Sigmoid colon (tissue), 7 donors: ENCODE results near the gene RANGRF. TPM values are rescaled to one million over a fixed set of nuclear protein-coding genes. Genes with fewer than 3 reads are reported as not detected.

Experiments
- DNase-seq: peaks from one replicate; pipeline ENCODE4 v3.0.0-alpha.2; 2019
- H3K27ac ChIP-seq, 4 donors: fragments of 200-600 bp; sonication (generic); one replicate each; pipeline ENCODE4 v1.5.1; 2016 to 2019; ENCODE audit warnings: mild to moderate bottlenecking in 1 of 4
- H3K27me3 ChIP-seq, 3 donors: fragments of 200-600 bp; sonication (generic); one replicate each; pipeline ENCODE4 v1.5.1; 2019; ENCODE audit warnings: mild to moderate bottlenecking in 1 of 3
- H3K36me3 ChIP-seq, 4 donors: fragments of 200-600 bp; sonication (generic); one replicate each; pipeline ENCODE4 v1.5.1; 2016 to 2019
- H3K4me1 ChIP-seq, 4 donors: fragments of 200-600 bp; sonication (generic); one replicate each; pipeline ENCODE4 v1.5.1; 2017 to 2019
- H3K4me3 ChIP-seq, 4 donors: fragments of 200-600 bp; sonication (generic); one replicate each; pipeline ENCODE4 v1.5.1; 2017 to 2019; ENCODE audit warnings: mild to moderate bottlenecking in 2 of 4, moderate library complexity in 1 of 4
- H3K9me3 ChIP-seq, 4 donors: fragments of 200-600 bp in 3 of 4; sonication (generic) in 3 of 4; one replicate each; pipeline versions ENCODE4 v1.5.1 to v1.6.1; 2013 to 2019
- CTCF ChIP-seq, 4 experiments: fragments of 450-650 bp in 3 of 4; fragments of 200-600 bp in 1 of 4; IDR thresholded peaks; one replicate each; pipeline ENCODE4 v1.5.1; 2016 to 2019; ENCODE audit warnings: antibody characterized with exemption in 4 of 4, mild to moderate bottlenecking in 3 of 4, moderate library complexity in 2 of 4
- EP300 ChIP-seq, 4 donors: sonication (generic); formaldehyde crosslinking; IDR thresholded peaks; one replicate each; pipeline ENCODE4 v1.6.1; 2017; ENCODE audit warnings: antibody characterized with exemption in 4 of 4
- POLR2A ChIP-seq, 2 donors: fragments of 450-650 bp; IDR thresholded peaks; one replicate each; pipeline ENCODE4 v1.6.1; 2016; ENCODE audit warnings: antibody characterized with exemption in 2 of 2, mild to moderate bottlenecking in 2 of 2, moderate library complexity in 2 of 2
- POLR2AphosphoS5 ChIP-seq, 4 donors: sonication (generic); formaldehyde crosslinking; IDR thresholded peaks; one replicate each; pipeline ENCODE4 v1.6.1; 2017; ENCODE audit warnings: antibody characterized with exemption in 4 of 4
- WGBS, 2 donors: extraction: QIAGEN DNeasy Blood & Tissue Kit; methylation state at CpG; one replicate each; pipeline ENCODE4 v1.1.7; 2013; 5-methylcytosine and 5-hydroxymethylcytosine counted together
- intact Hi-C: fragments of 100-400 bp; cut with DNase I; formaldehyde crosslinking; loops from one replicate; pipeline ENCODE4 v1.15.1; 2023
- polyA plus RNA-seq, 3 donors: library from polyadenylated mRNA; stranded (reverse); fragments of 200-250 nt; gene quantifications; one replicate each; pipeline ENCODE4 v1.2.3, GENCODE V29; 2013
- total RNA-seq, 4 donors: library from RNA; depleted of rRNA; stranded (reverse); fragments of >200 nt; gene quantifications; one replicate each; pipeline ENCODE4 v1.1.0, GENCODE V29; 2016
- donor health status: healthy with polysubstance abuse.
- donor health status: Bipolar disorder and iron deficiency.
- donor health status: healthy.

Gene RANGRF
- total and polyA plus RNA-seq, 7 donors = 20.8 to 46.6 (median 27.5) TPM

GRCh38 chr17:8332688-8333087 is 44.2 kb downstream of the RANGRF start:
- Histone ChIP-seq H3K4me3 (no peak overlapping the region), H3K4me1 (no peaks in the 10 kb centered on the region), H3K27ac (no peak overlapping the region), H3K36me3 (no peaks in the 10 kb centered on the region), H3K27me3 (peaks cover 0 to 8% (median 0%) of the 10 kb centered on the region in 3 donors), H3K9me3 (no peaks in the 10 kb centered on the region)
- intact Hi-C loops = no loop called here
- 44 to 62% methylated on average over 5 of the region's 5 CpGs for WGBS, 2 donors
- TF ChIP-seq POLR2A (IDR thresholded peaks at IDR 0.05) (no peak), EP300 (IDR thresholded peaks at IDR 0.05) (no peak), POLR2AphosphoS5 (IDR thresholded peaks at IDR 0.05) (no peak), CTCF (IDR thresholded peaks at IDR 0.05) (no peak)
- DNase-seq = no peak

DNA sequence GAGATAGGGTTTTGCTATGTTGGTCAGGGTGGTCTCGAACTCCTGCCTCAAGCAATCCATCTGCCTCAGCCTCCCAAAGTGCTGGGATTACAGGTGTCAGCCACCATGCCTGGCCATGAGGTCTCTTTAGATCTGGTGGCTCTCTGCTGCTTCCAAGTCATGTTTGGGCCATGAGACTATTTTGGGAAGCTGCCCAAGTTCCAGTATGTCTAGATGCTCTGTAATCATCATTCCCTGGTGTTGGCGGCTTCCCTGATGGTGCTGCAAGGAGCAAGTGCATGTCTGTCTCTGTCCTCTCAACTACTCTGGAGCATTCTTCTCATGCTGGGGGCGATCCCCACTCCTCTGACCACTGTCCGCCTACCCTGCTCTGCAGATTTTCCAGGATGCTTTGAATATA is 44.8 kb downstream of the RANGRF start:
- Histone ChIP-seq H3K4me1 (no peaks in the 10 kb centered on the region), H3K36me3 (no peaks in the 10 kb centered on the region), H3K4me3 (no peak overlapping the region), H3K27ac (no peak overlapping the region), H3K27me3 (peaks cover 0 to 5% (median 0%) of the 10 kb centered on the region in 3 donors), H3K9me3 (no peaks in the 10 kb centered on the region)
- intact Hi-C loops = no loop called here
- TF ChIP-seq POLR2AphosphoS5 (IDR thresholded peaks at IDR 0.05) (no peak), EP300 (IDR thresholded peaks at IDR 0.05) (no peak), POLR2A (IDR thresholded peaks at IDR 0.05) (no peak), CTCF (IDR thresholded peaks at IDR 0.05) (no peak)
- 91 to 94% methylated on average over 4 of the region's 4 CpGs for WGBS, 2 donors
- DNase-seq = no peak

DNA sequence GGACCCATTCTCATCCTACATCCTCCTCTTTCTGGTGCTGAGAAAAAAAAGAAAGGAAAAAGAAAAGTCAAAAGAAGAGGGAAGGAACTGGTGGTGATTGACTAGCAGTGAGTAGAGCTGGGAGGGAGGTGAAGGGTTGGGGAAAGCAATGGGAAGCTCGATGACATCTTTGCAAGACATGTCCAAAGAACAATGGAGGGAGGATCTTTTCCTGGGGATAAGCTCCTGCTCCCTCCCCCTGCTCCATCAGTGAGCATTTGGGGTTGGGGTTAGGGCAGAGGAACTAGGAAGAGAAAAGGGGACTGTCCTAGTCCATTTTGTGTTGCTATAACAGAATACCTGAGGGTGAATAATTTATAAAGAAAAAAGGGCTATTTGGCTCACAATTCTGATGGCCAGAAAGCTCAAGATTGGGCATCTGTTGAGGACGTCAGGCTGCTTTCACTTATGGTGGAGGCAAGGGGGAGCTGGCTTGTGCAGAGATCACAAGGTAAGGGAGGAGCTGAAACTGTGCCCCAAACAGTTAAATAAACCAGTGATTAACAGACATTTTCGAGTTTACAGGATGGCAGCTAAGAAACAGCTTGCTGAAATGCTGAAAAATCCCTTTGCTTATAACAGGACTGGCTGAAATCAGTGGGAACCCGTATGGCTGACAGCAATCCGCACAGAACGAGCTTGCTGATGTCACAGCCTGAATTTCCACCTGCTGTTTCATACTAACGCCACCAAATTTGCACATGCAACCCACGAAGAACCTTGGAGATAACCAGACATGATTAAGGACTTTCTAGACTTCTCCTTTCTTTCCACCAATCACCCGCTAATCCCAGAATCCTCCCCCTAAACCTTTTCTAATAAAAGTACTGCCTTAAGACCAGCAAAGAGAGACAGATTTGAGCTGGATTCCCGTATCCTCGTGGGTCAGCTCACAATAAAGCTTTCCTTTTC is 49.6 kb downstream of the RANGRF start:
- DNase-seq = no peak
- Histone ChIP-seq H3K9me3 (no peaks in the 10 kb centered on the region), H3K4me1 (no peaks in the 10 kb centered on the region), H3K27ac (no peak overlapping the region), H3K27me3 (no peaks in the 10 kb centered on the region), H3K36me3 (no peaks in the 10 kb centered on the region), H3K4me3 (no peak overlapping the region)
- WGBS, 2 donors = 29 to 48% methylated on average over 11 of the region's 11 CpGs
- TF ChIP-seq CTCF (IDR thresholded peaks at IDR 0.05) (no peak), POLR2AphosphoS5 (IDR thresholded peaks at IDR 0.05) (no peak), EP300 (IDR thresholded peaks at IDR 0.05) (no peak), POLR2A (IDR thresholded peaks at IDR 0.05) (no peak)
- intact Hi-C loops = no loop called here

- Histone ChIP-seq H3K4me3 (no peak overlapping the region), H3K4me1 (no peaks in the 10 kb centered on the region), H3K27ac (no peak overlapping the region), H3K9me3 (no peaks in the 10 kb centered on the region), H3K36me3 (no peaks in the 10 kb centered on the region), H3K27me3 (no peaks in the 10 kb centered on the region)
- no peak for DNase-seq
- intact Hi-C loops = no loop called here
- TF ChIP-seq EP300 (IDR thresholded peaks at IDR 0.05) (no peak), CTCF (IDR thresholded peaks at IDR 0.05) (no peak), POLR2A (IDR thresholded peaks at IDR 0.05) (no peak), POLR2AphosphoS5 (IDR thresholded peaks at IDR 0.05) (no peak)
- 91 to 92% methylated on average over 5 of the region's 5 CpGs for WGBS, 2 donors
These were observed 50.3 kb downstream of the RANGRF start for GRCh38 chr17:8338753-8339140.
